Mesendoderm (in vitro differentiated cells): ENCODE measurements around the gene ADAM20.

Experiments used
- DNase-seq: peaks from one replicate; pipeline ENCODE4 v3.0.0; 2013
- H2AK5ac ChIP-seq: 2 replicates; pipeline ENCODE4 v1.6.1; 2013; ENCODE audit warnings: low read length, inconsistent platforms
- H2BK120ac ChIP-seq: 2 replicates; pipeline ENCODE4 v1.6.1; 2013; ENCODE audit warnings: low read depth, mild to moderate bottlenecking, low read length, moderate library complexity, mixed read lengths
- H2BK15ac ChIP-seq: replicated peaks from 2 replicates; pipeline ENCODE4 v1.6.1; 2013; ENCODE audit warnings: low read depth, mild to moderate bottlenecking, moderate library complexity
- H2BK5ac ChIP-seq: 2 replicates; pipeline ENCODE4 v1.6.1; 2013; ENCODE audit warnings: low read length, inconsistent platforms
- H3K18ac ChIP-seq: 2 replicates; pipeline ENCODE4 v1.6.1; 2013; ENCODE audit warnings: mild to moderate bottlenecking, low read length, mixed read lengths
- H3K23ac ChIP-seq: one replicate; pipeline ENCODE4 v1.6.1; 2013; ENCODE audit warnings: low read length
- H3K27ac ChIP-seq: 2 replicates; pipeline ENCODE4 v1.5.1; 2013; ENCODE audit warnings: low read depth, mild to moderate bottlenecking, inconsistent platforms, low read length, moderate library complexity
- H3K27me3 ChIP-seq: 2 replicates; pipeline ENCODE4 v1.6.1; 2013; ENCODE audit warnings: low read length, control low read depth, mild to moderate bottlenecking, inconsistent platforms; ENCODE audit not compliant: insufficient read depth, poor library complexity
- H3K36me3 ChIP-seq: 2 replicates; pipeline ENCODE4 v1.6.1; 2013; ENCODE audit warnings: low read length, inconsistent platforms; ENCODE audit not compliant: control insufficient read depth, insufficient read depth
- H3K4ac ChIP-seq: one replicate; pipeline ENCODE4 v1.6.1; 2013; ENCODE audit warnings: low read depth, mild to moderate bottlenecking, low read length, moderate library complexity
- H3K4me1 ChIP-seq: 2 replicates; pipeline ENCODE4 v1.6.1; 2013; ENCODE audit warnings: low read depth, low read length, inconsistent platforms; ENCODE audit not compliant: control insufficient read depth
- H3K4me2 ChIP-seq: 2 replicates; pipeline ENCODE4 v1.6.1; 2013; ENCODE audit warnings: low read length
- H3K4me3 ChIP-seq: 2 replicates; pipeline ENCODE4 v1.5.1; 2013; ENCODE audit warnings: mild to moderate bottlenecking, low read length
- H3K56ac ChIP-seq: one replicate; pipeline ENCODE4 v1.6.1; 2013; ENCODE audit warnings: low read length
- H3K79me1 ChIP-seq: 2 replicates; pipeline ENCODE4 v1.6.1; 2013; ENCODE audit warnings: low read length, inconsistent platforms
- H3K79me2 ChIP-seq: 2 replicates; pipeline ENCODE4 v1.6.1; 2013; ENCODE audit warnings: mild to moderate bottlenecking, low read length; ENCODE audit not compliant: control insufficient read depth, insufficient read depth
- H3K9ac ChIP-seq: 2 replicates; pipeline ENCODE4 v1.6.1; 2013; ENCODE audit warnings: low read length, inconsistent platforms
- H4K5ac ChIP-seq: one replicate; pipeline ENCODE4 v1.6.1; 2013; ENCODE audit warnings: low read length
- H4K8ac ChIP-seq: one replicate; pipeline ENCODE4 v1.6.1; 2013; ENCODE audit warnings: low read depth, mild to moderate bottlenecking, control low read depth, low read length, moderate library complexity
- WGBS: extraction: QIAGEN DNeasy Blood & Tissue Kit; methylation state at CpG from one replicate; pipeline ENCODE4 v1.1.7; 2013; ENCODE audit warnings: low lambda C conversion rate, missing lambda C conversion rate; ENCODE audit not compliant: insufficient coverage; ENCODE audit errors: extremely low coverage; 5-methylcytosine and 5-hydroxymethylcytosine counted together

Gene ADAM20

DNA sequence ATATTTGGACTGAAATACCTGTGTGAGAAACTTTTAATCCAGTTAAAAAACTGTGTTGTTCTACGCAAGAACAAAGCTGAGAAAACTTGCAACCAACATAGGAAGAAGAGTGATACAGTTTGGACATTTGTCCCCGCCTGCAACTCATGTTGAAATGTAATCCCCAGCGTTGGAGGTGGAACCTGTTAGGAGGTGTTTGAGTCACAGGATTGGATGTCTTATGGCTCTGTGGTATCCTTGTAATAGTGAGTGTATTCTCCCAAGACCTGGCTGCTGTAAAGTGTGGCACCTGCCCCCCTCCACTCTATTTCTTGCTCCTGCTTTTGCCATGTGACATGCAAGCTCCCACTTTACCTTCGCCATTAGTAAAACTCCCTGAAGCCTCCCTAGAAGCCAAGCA is 28.6 kb upstream of the ADAM20 start:
- H3K27ac ChIP-seq, result no peak overlapping the region
- H4K5ac ChIP-seq, result no peak overlapping the region
- H3K9ac ChIP-seq, result no peak overlapping the region
- H2AK5ac ChIP-seq, result no peak overlapping the region
- no CpG with 5 or more reads among the region's 4 CpGs for WGBS
- no peak overlapping the region for H3K18ac ChIP-seq
- H2BK5ac ChIP-seq, result no peak overlapping the region
- no peak overlapping the region for H2BK15ac ChIP-seq
- H3K23ac ChIP-seq, result no peak overlapping the region
- H3K4me3 ChIP-seq, result no peak overlapping the region
- no peak overlapping the region for H3K4me2 ChIP-seq
- no peak overlapping the region for H3K4ac ChIP-seq
- no peaks in the 10 kb centered on the region for H3K4me1 ChIP-seq
- no peak for DNase-seq
- no peak overlapping the region for H4K8ac ChIP-seq
- H3K36me3 ChIP-seq, result no peaks in the 10 kb centered on the region
- no peak overlapping the region for H2BK120ac ChIP-seq
- H3K56ac ChIP-seq, result no peak overlapping the region
- no peaks in the 10 kb centered on the region for H3K79me2 ChIP-seq
- H3K27me3 ChIP-seq, result no peaks in the 10 kb centered on the region
- H3K79me1 ChIP-seq, result peaks cover 6% of the 10 kb centered on the region

DNA sequence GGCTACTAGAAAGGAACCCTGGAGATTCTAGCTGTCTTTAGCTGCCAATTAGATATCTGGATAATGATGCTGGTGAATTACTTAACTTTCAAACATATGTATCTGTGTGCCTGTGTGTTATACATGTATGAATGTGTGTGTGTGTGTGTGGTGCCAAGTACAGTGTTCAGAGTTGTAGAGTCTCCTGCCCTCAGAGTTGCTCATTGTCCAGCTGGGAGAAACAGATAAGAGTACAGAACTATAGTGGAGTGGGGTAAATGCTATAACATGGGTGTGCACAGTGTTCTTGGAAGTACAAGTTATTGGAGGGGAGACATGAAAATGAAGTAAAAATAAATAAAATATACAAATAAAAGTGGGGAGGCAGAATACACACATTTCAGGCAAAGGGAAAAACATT is 23.6 kb upstream of the ADAM20 start:
- Histone ChIP-seq H3K36me3 (no peaks in the 10 kb centered on the region), H3K56ac (no peak overlapping the region), H4K8ac (no peak overlapping the region), H2BK5ac (no peak overlapping the region), H3K9ac (no peak overlapping the region), H3K4ac (no peak overlapping the region), H2BK15ac (no peak overlapping the region), H2BK120ac (no peak overlapping the region), H3K4me3 (no peak overlapping the region), H3K27me3 (no peaks in the 10 kb centered on the region), H3K79me2 (no peaks in the 10 kb centered on the region), H4K5ac (no peak overlapping the region), H2AK5ac (no peak overlapping the region), H3K27ac (no peak overlapping the region), H3K18ac (no peak overlapping the region), H3K23ac (no peak overlapping the region), H3K79me1 (no peaks in the 10 kb centered on the region), H3K4me2 (no peak overlapping the region), H3K4me1 (no peaks in the 10 kb centered on the region)
- DNase-seq, result no peak

DNA sequence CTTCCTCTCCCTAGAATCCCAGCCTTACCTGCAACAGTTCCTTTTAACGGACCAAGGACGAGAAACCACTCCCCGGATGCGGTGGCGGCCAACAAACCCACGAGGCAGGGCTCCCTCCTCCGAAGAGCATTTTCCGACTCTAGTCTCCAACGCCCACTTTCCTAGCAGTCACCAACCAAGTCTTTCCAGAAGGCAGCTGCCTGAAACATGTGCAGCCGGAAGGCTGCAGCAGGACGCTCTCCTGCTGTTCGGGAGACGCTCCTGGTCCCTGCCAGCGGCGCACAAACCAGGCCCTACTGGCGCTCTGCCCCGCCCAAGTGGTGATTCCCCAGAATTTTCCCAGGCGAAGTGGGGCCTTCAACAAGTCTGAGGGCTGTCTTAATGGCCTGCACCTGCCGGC is 21.1 kb upstream of the ADAM20 start:
- no peak for DNase-seq
- H2AK5ac ChIP-seq, result no peak overlapping the region

DNA sequence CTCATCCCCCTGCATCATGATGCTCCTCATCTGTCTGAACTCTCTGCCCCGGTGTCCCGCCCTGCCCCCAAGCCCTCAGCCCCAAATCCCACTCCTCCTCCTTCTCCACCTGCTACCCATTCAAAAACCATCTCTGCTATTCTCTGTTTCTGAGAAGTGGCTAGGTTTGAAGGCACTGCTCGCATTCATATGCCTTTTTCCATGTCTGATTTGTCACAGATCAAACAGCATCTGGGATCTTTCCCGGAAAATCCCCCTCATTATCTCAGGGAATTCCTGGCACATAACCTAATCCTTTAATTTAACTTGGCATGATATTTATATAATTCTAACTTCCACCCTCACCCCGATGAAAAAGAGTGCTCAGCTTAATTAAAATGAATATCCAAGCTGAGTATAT is 3.3 kb upstream of the ADAM20 start:
- Histone ChIP-seq H2BK120ac (no peak overlapping the region), H2BK15ac (no peak overlapping the region), H3K56ac (no peak overlapping the region), H2BK5ac (no peak overlapping the region), H3K18ac (no peak overlapping the region), H4K8ac (no peak overlapping the region), H3K23ac (no peak overlapping the region), H3K4me1 (no peaks in the 10 kb centered on the region), H3K27ac (no peak overlapping the region), H3K9ac (no peak overlapping the region), H3K36me3 (no peaks in the 10 kb centered on the region), H3K4ac (no peak overlapping the region), H3K4me3 (no peak overlapping the region), H2AK5ac (no peak overlapping the region), H4K5ac (no peak overlapping the region), H3K79me1 (no peaks in the 10 kb centered on the region), H3K4me2 (no peak overlapping the region), H3K27me3 (no peaks in the 10 kb centered on the region), H3K79me2 (no peaks in the 10 kb centered on the region)
- WGBS, result no CpG with 5 or more reads among the region's 5 CpGs
- DNase-seq, result no peak

More for the DNA sequence above, 21.1 kb upstream of the ADAM20 start:
- Histone ChIP-seq H3K27ac (no peak overlapping the region), H2BK15ac (no peak overlapping the region), H4K5ac (no peak overlapping the region), H3K79me1 (no peaks in the 10 kb centered on the region), H3K36me3 (no peaks in the 10 kb centered on the region), H3K4me2 (no peak overlapping the region), H3K4me1 (no peaks in the 10 kb centered on the region), H3K56ac (no peak overlapping the region), H4K8ac (no peak overlapping the region), H3K23ac (no peak overlapping the region), H2BK120ac (no peak overlapping the region), H3K4me3 (no peak overlapping the region), H3K4ac (no peak overlapping the region), H3K9ac (no peak overlapping the region), H3K18ac (no peak overlapping the region), H3K27me3 (no peaks in the 10 kb centered on the region), H2BK5ac (no peak overlapping the region), H3K79me2 (no peaks in the 10 kb centered on the region)
- WGBS, result no CpG with 5 or more reads among the region's 19 CpGs

DNA sequence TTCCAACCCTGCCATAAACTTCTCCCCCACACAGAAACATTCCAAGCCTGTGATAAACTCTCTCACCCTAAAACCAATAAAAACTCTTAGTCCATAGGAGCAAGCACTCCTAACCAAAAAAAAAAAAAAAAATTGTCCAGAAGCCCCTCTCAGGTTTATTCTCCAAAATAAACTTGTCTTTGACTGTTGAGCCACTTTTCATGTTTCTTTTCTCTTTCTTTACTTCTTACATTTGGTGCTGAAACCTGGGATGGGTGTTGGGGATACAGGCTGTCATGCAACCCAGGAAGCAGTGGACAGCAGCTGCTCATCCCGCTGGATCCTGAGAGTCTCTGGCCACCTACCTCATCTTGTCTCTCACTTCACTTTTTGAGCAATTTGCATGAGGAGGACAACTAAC is 2.0 kb upstream of the ADAM20 start:
- Histone ChIP-seq H3K27ac (no peak overlapping the region), H3K27me3 (no peaks in the 10 kb centered on the region), H3K23ac (no peak overlapping the region), H2BK15ac (no peak overlapping the region), H4K8ac (no peak overlapping the region), H2BK120ac (no peak overlapping the region), H3K79me2 (no peaks in the 10 kb centered on the region), H3K56ac (no peak overlapping the region), H3K9ac (no peak overlapping the region), H3K4ac (no peak overlapping the region), H3K79me1 (no peaks in the 10 kb centered on the region), H4K5ac (no peak overlapping the region), H3K4me3 (no peak overlapping the region), H3K36me3 (no peaks in the 10 kb centered on the region), H3K4me2 (no peak overlapping the region), H3K4me1 (no peaks in the 10 kb centered on the region), H2BK5ac (no peak overlapping the region), H3K18ac (no peak overlapping the region), H2AK5ac (no peak overlapping the region)
- WGBS, result no CpG with 5 or more reads among the region's 1 CpG
- DNase-seq, result no peak

DNA sequence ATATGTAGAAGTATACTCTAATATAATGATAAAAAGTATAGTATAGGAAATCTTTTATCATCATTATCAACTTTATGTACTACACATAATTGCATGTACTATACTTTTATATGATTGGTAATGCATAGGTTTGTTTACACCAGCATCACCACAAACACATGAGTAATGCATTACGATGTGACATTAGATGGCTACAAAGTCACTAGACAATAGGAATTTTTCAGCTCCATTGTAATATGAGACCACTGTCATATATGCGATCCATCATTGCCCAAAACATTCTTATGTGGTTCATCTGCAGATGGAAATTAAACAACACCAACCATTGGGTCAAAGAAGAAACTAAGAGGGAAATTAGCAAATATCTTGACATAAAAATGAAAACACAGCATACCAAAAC is 4.4 kb downstream of the ADAM20 start:
- no peak for DNase-seq
- no peak overlapping the region for H2BK15ac ChIP-seq
- no peak overlapping the region for H2AK5ac ChIP-seq
- no peak overlapping the region for H3K4ac ChIP-seq
- no peak overlapping the region for H3K9ac ChIP-seq
- H3K27me3 ChIP-seq, result no peaks in the 10 kb centered on the region
- no peak overlapping the region for H2BK120ac ChIP-seq
- H2BK5ac ChIP-seq, result no peak overlapping the region
- H4K5ac ChIP-seq, result no peak overlapping the region
- H3K79me1 ChIP-seq, result no peaks in the 10 kb centered on the region
- H3K79me2 ChIP-seq, result no peaks in the 10 kb centered on the region
- no peak overlapping the region for H3K56ac ChIP-seq
- H3K4me3 ChIP-seq, result no peak overlapping the region
- no peaks in the 10 kb centered on the region for H3K36me3 ChIP-seq
- WGBS, result no CpG with 5 or more reads among the region's 2 CpGs
- H3K27ac ChIP-seq, result no peak overlapping the region
- no peaks in the 10 kb centered on the region for H3K4me1 ChIP-seq
- no peak overlapping the region for H3K4me2 ChIP-seq
- H4K8ac ChIP-seq, result no peak overlapping the region
- no peak overlapping the region for H3K23ac ChIP-seq
- H3K18ac ChIP-seq, result no peak overlapping the region
